GM21367 (cell line): ENCODE results near the gene CXCL10.
A peak's percentile ranks its signal among the peaks of the same experiment; 100 is the strongest.
"Not testable (repeated sequence)": the region's sequence is repeated elsewhere in the genome, so short reads cannot be mapped to it uniquely, and the experiment has no call there.

ENCODE experiments used
- ATAC-seq: cut with Tn5 transposase; IDR thresholded peaks from one replicate; pipeline ENCODE4 v1.9.1; 2021; ENCODE audit not compliant: unreplicated experiment

Gene CXCL10

GRCh38 chr4:76029300-76029699 lies 6.0 kb upstream of the CXCL10 start:
- no peak for ATAC-seq

- no peak for ATAC-seq
These were observed 5.1 kb upstream of the CXCL10 start for GRCh38 chr4:76028350-76028765.

DNA sequence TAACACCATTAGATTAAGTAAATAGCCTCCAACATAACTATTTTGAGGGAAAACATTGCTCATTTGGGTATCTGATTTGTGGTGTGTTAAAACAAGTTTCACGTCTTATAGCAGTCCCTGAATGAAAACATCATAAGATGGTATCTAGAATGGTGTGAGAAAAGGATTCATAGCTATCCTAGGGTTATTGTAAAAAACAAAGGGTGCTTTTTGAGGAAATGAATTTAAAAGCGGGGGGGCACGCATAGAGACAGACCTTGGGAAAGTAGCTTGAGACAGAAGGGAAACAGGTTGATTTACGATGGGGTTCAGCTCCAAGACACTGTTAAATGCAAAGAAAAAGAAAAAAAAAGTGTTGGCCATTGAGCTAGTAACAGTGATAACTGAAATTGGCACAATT lies 768 bp upstream of the CXCL10 start:
- no peak for ATAC-seq

GRCh38 chr4:76022677-76023076 lies 620 bp downstream of the CXCL10 start:
- no peak for ATAC-seq

- ATAC-seq, result no peak
These were observed 1.3 kb downstream of the CXCL10 start for GRCh38 chr4:76022031-76022430.

DNA sequence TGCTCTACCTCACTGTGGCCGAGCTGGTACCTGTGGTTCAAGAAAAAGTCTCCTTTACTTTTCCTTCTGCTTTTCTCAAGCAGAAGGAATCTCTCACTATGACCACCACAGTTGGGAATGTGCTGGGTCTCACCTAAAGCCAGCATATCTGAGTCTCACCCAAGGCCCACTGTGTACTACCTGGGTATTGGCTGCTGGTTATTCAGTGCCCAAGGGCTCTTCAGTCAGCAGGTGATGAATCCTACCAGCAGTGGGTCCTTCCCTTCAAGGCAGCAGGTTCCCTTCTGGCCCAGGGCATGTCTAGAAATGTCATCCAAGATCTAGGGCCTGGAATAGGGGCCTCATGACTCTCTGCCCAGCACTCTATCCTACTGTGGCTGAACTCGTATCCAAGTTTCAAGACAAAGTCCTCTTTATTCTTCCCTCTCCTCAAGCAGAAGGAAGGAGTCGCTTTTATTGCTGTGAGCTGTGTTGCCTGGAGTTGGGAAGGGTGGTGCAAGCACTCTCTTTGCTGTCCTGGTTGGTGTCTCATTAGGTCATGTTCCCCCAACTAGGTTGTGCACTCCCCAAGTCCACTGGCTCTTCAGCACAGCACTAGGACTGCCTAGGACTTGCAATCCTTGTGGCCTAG lies 6.1 kb downstream of the CXCL10 start:
- no peak for ATAC-seq

DNA sequence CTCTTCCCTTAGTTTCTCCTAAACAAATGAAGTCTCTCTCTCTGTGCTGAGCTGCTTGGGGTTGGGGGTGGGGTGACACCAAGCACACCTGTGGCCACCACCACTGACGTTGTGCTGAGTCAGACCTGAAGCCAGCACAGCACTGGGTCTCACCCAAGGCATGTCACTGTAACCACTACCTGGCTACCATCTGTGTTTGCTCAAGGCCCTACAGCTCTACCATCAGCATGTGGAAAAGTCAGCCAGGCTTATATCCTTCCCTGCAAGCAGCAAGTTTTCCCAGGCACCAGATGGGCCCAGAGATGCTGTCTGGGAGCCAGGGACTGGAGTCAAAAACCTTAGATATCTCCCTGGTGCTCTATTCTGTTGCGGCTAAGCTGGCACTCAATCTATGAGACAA lies 6.9 kb downstream of the CXCL10 start:
- peak; percentile 66 for ATAC-seq

- ATAC-seq, result no peak
These were observed 9.8 kb downstream of the CXCL10 start for GRCh38 chr4:76013540-76013939.

DNA sequence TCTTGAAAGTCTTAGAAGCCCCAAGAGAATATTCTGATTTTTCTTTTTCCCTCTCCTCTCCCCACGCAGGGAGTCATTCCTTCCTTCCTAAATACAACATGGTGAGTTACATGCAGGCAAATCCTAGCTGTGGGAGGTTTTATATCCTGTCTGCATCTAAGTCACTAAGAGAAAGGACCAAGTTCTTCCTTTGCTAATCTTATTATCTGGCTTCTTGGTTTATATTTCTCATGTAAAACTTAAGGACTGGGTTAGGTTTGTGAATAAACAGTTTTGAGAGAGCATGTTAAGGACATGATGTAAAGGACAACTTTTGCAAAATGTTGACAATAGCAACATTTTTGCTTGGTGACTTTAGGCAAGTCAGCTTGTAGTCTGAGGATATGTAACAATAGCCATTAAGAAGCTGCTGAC lies 10.9 kb downstream of the CXCL10 start:
- no peak for ATAC-seq

GRCh38 chr4:76011700-76012387 lies 11.5 kb downstream of the CXCL10 start:
- ATAC-seq, result peak; percentile 69

DNA sequence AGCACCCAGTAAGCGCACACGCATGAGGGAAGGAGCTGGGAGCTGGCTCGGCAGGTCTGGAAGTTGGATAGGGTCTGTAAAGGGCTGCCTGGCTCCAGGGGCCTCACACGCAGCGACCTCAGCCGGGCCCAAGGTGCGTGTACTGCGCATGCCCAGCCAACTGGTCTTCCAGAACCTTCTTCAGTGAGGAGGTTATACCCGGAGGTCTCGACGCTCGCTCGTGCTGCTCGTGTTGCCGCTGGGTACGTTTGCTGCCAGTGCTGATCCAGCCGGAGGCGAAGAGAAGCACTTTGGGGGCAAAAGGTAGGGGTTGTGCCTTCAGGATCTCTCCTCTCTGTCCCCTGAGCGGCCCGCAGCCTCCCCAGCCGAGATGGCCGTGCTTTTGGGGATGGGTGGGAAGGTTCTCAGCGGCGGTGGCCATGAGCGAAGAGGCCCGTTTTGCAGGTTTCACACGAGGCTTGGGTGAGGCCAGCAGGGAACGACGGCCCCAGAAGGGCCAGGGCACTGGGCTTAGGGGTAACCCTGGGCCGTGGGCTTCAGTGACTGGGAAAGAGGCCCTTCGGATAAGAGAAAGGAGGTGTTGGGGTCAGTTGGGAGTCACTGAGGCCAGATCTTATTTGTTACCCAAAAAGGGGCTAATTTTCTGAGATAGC lies 12.2 kb downstream of the CXCL10 start:
- ATAC-seq, result no peak

DNA sequence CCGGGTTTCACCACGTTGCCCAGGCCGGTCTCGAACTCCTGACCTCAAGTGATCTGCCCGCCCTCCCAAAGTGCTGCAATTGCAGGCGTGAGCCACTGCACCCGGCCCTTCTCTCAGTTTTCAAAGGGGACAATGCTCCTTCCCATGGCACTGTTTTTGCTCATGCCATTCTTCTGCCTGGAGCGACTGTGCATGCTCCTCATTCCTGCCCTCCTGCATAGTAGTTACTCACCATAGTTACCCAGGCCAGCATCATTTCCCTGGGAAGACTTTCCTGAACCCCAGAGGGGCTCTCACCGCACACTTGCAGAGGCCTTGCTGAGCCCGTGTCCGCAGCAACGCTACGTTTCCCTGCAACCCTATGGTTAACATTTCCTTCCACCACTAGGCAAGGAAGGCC lies 12.7 kb downstream of the CXCL10 start:
- no peak for ATAC-seq

DNA sequence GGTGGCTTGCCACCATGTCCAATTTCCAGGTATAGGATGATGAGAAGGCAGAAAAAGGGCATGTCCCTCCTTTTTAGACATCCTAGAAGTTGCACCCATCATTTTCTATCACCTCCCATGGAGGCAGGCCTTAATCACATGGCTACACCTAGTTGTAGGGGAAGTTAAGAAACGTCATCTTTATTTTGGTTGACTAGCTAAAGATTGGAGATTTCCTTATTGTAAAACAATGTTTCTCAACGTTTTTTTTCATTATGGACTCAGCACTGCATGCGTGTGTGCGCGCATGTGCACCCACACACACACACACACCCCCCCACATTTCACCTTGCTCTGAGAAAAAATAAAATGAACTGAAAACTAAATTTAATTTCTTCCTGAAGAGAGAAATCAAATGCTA lies 14.0 kb downstream of the CXCL10 start:
- ATAC-seq, result no peak

GRCh38 chr4:76007089-76007862 lies 16.0 kb downstream of the CXCL10 start, which contains the start of gene CXCL9:
Gene CXCL9 (minus strand): TSS chr4:76007509. CDS start chr4:76007449, 60 bp downstream.
- no peak for ATAC-seq

GRCh38 chr4:76003620-76004019 lies 19.7 kb downstream of the CXCL10 start:
- no peak for ATAC-seq

- ATAC-seq, result no peak
These were observed 20.3 kb downstream of the CXCL10 start for GRCh38 chr4:76003035-76003434.

GRCh38 chr4:76002176-76002575 lies 21.1 kb downstream of the CXCL10 start:
- ATAC-seq, result no peak

DNA sequence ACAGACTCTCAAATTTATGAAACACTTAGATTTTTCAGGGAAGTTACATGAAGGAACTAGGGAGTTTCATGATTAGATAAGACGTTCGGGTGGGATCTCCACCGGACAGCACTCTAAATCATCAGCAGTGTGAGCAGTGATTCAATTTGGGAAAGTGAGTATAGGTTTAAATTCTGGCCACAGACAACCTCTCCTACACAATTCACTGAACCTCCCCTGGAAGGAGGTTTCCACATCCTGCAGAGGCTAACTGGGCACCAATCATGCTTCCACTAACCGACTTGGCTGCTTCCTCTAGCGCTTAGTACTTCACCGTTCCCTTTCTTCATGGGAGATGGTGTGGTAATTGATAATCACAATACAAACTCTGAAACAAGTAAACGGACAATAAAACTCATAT lies 21.6 kb downstream of the CXCL10 start:
- no peak for ATAC-seq

GRCh38 chr4:76000279-76000678 lies 23.0 kb downstream of the CXCL10 start:
- no peak for ATAC-seq

DNA sequence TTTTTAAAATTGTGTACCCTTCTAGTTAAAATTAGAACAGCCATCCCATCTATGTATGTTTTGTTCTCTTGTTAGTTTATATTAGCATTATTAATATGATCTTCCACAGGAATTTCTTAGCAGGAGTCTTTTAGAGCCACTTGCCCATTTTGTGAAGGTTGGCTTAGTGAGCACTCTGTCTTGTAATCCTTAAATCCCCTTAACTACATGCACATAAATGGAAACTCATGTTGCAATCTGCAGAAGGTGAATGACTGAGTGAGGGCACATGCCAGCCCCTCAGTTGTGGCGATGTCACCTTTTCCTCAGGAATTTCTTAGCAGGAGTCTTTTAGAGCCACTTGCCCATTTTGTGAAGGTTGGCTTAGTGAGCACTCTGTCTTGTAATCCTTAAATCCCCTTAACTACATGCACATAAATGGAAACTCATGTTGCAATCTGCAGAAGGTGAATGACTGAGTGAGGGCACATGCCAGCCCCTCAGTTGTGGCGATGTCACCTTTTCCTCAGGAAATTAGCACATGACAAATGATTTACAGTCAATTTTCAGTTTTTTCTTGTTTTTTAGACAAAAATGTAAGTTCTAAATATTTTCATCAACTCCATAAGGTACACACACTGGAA lies 24.7 kb downstream of the CXCL10 start:
- not testable (repeated sequence) for ATAC-seq

DNA sequence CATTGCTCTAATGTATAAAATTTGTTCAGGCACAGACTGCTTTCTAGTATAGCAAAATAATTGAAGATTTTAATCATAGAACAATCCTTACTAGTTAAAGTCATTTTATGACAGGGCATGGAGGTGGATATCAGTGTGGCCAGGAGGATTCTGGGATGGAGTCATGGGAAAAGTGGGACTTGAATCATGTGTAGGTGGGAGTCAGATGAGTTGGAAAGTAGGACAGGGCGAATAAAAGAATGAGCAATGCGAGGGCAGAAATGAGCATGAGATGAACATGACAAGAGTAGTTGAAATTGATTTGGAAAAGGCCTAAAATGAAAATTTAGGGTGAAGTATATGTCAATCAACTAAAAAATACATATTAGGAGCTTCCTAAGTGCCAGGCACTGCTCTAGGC lies 25.4 kb downstream of the CXCL10 start:
- no peak for ATAC-seq
